Activated naive CD8-positive, alpha-beta T cell treated with anti-CD3 and anti-CD28 coated beads, Interleukin-2, amount 50 U/mL, for 24 hours (primary cell): ENCODE data around the gene RFX4.
A peak's percentile ranks its signal among the peaks of the same experiment; 100 is the strongest.
"Not testable (repeated sequence)": the region's sequence is repeated elsewhere in the genome, so short reads cannot be mapped to it uniquely, and the experiment has no call there.

ENCODE experiments used
- ATAC-seq: fragments of 150-1000 bp; cut with Tn5 transposase; one replicate; pipeline ENCODE4 v1.10.0; 2021
- DNase-seq: peaks from one replicate; pipeline ENCODE4 v3.0.0; 2021
- H3K27ac Mint-ChIP-seq: one replicate; pipeline ENCODE4 v1.8.0; 2021; ENCODE audit warnings: mild to moderate bottlenecking, mixed read lengths
- H3K27me3 Mint-ChIP-seq: one replicate; pipeline ENCODE4 v1.8.0; 2021; ENCODE audit warnings: mixed read lengths
- H3K36me3 Mint-ChIP-seq: one replicate; pipeline ENCODE4 v1.8.0; 2021; ENCODE audit warnings: low read depth, mixed read lengths
- H3K4me1 Mint-ChIP-seq: one replicate; pipeline ENCODE4 v1.8.0; 2021; ENCODE audit warnings: mixed read lengths
- H3K4me3 Mint-ChIP-seq: one replicate; pipeline ENCODE4 v1.8.0; 2021; ENCODE audit warnings: mild to moderate bottlenecking, moderate library complexity, mixed read lengths
- H3K9me3 Mint-ChIP-seq: one replicate; pipeline ENCODE4 v1.8.0; 2021; ENCODE audit warnings: mixed read lengths

The RFX4 gene

DNA sequence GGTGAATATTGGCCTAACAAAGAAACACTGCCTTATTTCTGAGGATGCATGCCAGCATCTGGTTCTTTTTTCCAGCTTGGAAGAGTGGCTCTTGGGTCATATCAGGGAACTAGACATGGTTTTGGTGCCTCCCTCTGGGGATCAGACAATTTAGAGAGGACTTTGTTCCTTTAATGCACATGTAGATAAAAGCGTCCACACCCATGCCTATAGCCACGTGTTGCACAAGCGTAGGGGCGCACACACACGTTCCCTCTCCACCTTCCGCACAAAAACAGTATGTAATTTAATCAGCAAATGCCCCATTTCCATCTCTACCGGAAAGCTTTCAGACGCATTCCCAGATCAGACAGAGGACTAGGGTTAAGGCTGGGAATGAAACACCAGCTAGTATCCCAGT, 130.0 kb downstream of the RFX4 start:
- ATAC-seq (no peak), DNase-seq (no peak)
- Mint-ChIP-seq H3K4me1 (no peaks in the 10 kb centered on the region), H3K4me3 (no peak overlapping the region), H3K9me3 (no peaks in the 10 kb centered on the region), H3K27ac (no peak overlapping the region), H3K36me3 (no peaks in the 10 kb centered on the region), H3K27me3 (peaks cover 4% of the 10 kb centered on the region)

DNA sequence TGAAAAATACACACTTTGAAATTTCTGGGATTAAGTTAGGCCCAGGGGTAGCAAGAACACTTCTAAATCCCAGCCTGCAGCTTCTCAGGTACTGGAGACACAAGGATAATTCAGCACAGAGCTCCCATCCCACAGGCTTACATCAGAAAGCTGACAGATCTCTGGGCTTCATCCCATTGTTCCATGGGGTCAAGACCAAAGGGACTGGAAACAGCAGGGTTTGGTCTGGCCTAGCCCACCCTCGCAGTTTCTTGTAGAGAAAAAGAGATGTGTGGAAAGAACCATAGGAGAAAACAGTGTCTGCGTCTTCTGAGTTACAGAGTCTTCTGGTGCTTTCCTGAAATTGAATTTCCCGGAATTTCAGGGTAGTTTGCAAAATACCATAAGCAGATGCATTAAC, 132.1 kb downstream of the RFX4 start:
- Mint-ChIP-seq H3K27me3 (peaks cover 4% of the 10 kb centered on the region), H3K36me3 (no peaks in the 10 kb centered on the region), H3K27ac (no peak overlapping the region), H3K4me3 (no peak overlapping the region), H3K9me3 (no peaks in the 10 kb centered on the region), H3K4me1 (no peaks in the 10 kb centered on the region)
- DNase-seq (no peak), ATAC-seq (no peak)

DNA sequence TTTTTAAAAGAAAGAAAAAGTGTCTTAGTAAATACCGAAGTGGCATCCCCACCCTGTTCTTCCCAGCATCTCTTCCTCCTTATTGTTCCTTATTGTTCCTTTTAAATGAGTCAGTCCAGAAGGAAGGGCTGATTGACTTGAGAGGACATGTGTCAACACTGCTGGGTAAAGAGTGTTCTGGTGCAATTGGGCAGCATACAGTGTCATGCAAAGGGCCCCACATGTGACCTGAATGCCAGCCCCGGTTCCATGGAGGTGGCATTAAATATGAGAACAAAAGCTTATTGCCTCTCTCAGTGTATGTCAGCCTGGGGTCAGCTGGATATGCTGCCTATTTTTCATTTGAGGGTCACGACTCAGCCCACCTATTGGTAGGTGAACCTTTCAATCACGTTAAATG, 132.8 kb downstream of the RFX4 start:
- Mint-ChIP-seq H3K4me3 (no peak overlapping the region), H3K9me3 (no peaks in the 10 kb centered on the region), H3K36me3 (no peaks in the 10 kb centered on the region), H3K4me1 (no peaks in the 10 kb centered on the region), H3K27ac (no peak overlapping the region), H3K27me3 (peaks cover 2% of the 10 kb centered on the region)
- no peak for DNase-seq
- ATAC-seq, result no peak

DNA sequence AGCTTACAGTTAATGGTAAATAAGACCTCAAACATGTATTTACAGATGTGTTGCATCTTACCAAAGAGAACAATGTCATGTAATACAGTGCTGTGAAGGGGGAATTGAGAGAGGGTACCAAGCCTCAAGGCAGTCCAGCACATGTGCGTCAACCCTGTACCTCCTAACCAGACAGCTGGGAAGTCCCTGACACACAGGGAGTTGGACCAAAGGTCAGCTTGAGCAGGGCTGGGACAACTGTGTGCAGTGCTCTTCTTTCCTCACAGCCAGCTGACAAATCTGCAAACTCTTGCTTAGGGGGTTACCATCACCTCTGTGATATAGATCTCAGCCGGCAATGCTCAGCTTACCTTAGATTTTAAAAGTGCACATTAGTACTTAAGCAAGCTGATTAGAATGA, 134.9 kb downstream of the RFX4 start:
- no peak for ATAC-seq
- H3K4me1 Mint-ChIP-seq, result no peaks in the 10 kb centered on the region
- DNase-seq, result no peak
- H3K36me3 Mint-ChIP-seq, result no peaks in the 10 kb centered on the region
- H3K9me3 Mint-ChIP-seq, result no peaks in the 10 kb centered on the region
- H3K27me3 Mint-ChIP-seq, result no peaks in the 10 kb centered on the region
- H3K27ac Mint-ChIP-seq, result no peak overlapping the region
- H3K4me3 Mint-ChIP-seq, result no peak overlapping the region

DNA sequence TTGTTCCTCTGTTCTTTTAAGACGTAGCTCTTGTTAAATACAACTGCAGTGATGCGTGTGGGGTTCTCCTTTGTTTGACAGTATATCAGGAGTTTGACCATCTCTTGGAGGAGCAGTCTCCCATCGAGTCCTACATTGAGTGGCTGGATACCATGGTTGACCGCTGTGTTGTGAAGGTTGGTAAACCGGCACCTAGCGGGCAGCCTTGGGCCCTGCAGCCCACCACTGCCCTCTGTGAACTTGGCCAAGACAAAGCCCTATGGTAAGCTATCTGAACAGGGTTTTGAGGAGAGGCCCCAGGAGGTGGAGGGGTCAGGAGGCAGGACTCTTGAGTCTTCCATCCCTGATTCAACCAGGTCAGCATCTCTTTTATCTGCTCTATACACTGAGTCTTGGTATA, 137.1 kb downstream of the RFX4 start:
- H3K4me3 Mint-ChIP-seq, result no peak overlapping the region

DNA sequence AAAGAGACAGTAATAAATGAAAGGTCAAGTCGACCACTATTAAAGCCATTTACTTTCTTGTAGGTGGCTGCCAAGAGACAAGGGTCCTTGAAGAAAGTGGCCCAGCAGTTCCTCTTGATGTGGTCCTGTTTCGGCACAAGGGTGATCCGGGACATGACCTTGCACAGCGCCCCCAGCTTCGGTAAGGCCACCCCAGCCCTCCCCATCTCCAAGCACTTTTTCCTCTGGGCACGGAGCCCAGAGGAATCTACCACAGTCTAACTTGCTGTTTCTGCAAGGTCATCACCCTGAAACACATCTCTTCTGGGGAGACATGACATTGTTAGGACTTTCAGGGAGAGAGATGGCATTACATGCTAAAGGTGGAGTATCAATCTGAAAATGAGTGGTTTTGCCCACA, 137.9 kb downstream of the RFX4 start:
- H3K27ac Mint-ChIP-seq, result no peak overlapping the region
- peaks cover 3% of the 10 kb centered on the region for H3K27me3 Mint-ChIP-seq
- ATAC-seq (no peak), DNase-seq (no peak)
- H3K4me1 Mint-ChIP-seq, result peaks cover 2% of the 10 kb centered on the region
- H3K9me3 Mint-ChIP-seq, result no peaks in the 10 kb centered on the region
- H3K36me3 Mint-ChIP-seq, result peaks cover 1% of the 10 kb centered on the region
- H3K4me3 Mint-ChIP-seq, result no peak overlapping the region

More for the DNA sequence above, 137.1 kb downstream of the RFX4 start:
- Mint-ChIP-seq H3K27ac (no peak overlapping the region), H3K4me1 (no peaks in the 10 kb centered on the region), H3K36me3 (no peaks in the 10 kb centered on the region), H3K9me3 (no peaks in the 10 kb centered on the region), H3K27me3 (no peaks in the 10 kb centered on the region)
- ATAC-seq, result no peak
- no peak for DNase-seq

DNA sequence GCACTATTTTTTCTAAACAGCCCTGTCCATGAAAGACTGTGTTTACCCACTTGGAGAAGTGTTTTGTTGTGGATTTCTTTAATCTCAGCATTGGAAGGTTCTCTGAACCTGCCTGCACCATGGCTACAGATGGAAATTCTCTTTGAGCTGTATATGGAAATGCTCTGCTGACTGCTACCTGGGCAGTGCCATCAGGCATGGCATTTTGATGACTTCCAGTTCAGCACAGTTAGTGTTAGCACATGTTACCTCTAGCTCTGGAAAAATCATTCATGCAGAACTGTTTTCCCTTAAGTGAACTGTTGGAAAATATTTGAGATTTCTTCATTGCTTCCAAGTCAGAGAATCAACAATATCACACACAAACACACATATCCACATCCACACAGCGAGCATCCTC, 139.1 kb downstream of the RFX4 start:
- no peak overlapping the region for H3K4me3 Mint-ChIP-seq
- H3K36me3 Mint-ChIP-seq, result peaks cover 1% of the 10 kb centered on the region
- DNase-seq (no peak), ATAC-seq (no peak)
- no peaks in the 10 kb centered on the region for H3K9me3 Mint-ChIP-seq
- H3K27me3 Mint-ChIP-seq, result peaks cover 3% of the 10 kb centered on the region
- no peak overlapping the region for H3K27ac Mint-ChIP-seq
- peaks cover 8% of the 10 kb centered on the region for H3K4me1 Mint-ChIP-seq

DNA sequence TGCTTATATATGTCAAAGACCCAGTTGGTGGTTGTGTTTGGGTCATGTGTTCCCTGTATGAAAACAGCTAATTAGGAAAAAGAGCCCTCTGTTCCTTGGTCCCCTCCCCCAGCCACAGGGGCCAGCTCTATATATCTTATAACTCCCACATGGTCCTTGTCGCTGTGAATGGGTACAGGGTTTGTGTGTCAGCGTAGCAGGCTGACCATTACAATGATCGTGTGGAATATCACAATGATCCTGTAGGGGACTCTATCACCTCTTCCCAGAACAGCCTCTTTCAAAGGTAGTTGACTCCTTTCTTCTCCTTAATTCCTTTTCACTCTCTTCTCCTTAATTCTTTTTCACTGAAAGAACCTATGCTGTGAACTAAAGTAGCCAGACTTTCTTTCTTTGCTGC, 140.0 kb downstream of the RFX4 start:
- Mint-ChIP-seq H3K9me3 (no peaks in the 10 kb centered on the region), H3K27me3 (peaks cover 3% of the 10 kb centered on the region), H3K4me3 (no peak overlapping the region), H3K36me3 (peaks cover 1% of the 10 kb centered on the region), H3K27ac (peak overlapping the region; percentile 16), H3K4me1 (peaks cover 11% of the 10 kb centered on the region)
- no peak for ATAC-seq
- DNase-seq, result no peak

DNA sequence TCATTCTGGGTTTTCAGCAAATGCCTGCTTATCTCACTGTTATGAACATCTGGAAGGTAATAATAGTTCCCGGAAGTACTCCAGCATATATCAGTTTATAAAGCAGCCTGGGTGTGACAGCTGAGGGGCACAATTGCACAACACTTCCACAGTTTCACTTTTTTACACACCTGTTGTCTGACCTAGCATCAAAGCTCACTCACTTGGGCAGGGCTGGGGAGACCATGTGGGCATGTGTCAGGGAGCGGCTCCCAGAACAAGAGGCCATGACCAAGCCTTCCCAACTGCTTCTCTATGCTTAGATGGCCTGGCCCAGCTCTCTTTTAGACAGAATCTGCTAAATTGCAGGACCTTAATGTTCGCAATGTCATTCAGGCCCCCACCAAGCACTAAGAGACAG, 140.6 kb downstream of the RFX4 start:
- Mint-ChIP-seq H3K4me1 (peaks cover 11% of the 10 kb centered on the region), H3K9me3 (no peaks in the 10 kb centered on the region), H3K4me3 (no peak overlapping the region), H3K27ac (no peak overlapping the region), H3K36me3 (peaks cover 1% of the 10 kb centered on the region), H3K27me3 (peaks cover 3% of the 10 kb centered on the region)
- no peak for DNase-seq
- no peak for ATAC-seq

DNA sequence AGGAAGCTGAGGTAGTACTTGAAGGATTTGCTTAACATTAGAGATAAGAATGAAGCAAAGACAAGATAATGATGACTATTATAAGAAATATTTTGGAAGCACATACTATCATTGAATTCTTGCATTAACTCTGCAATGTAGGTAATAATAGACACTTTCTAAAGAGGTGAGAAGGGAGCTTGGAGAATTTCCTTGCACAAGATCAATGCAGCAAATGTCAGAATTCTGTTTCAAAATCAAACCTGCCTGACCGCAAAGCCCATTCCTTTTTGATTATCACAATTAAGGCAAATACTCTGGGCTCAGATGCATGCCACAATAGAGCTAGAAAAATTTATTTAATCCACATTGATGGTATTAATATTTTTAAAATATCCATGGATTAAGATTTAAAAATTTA, 141.3 kb downstream of the RFX4 start:
- peaks cover 11% of the 10 kb centered on the region for H3K4me1 Mint-ChIP-seq

DNA sequence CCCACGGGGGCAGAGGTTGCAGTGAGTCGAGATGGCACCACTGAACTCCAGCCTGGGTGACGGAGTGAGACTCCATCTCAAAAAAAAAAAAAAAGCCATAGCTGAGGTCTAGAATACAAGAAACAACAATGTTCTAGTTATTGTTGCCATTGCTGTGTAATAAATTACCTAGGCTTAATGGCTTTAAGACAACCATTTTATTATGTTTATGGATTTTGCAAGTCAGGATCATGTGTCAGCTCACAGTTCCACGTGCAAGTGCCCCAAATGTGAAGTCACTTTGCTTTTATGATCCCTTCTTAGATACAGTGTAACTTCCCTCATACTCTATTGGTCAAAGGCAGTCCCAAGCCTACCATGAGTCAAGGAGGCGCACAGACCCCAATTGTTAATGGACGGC, 142.1 kb downstream of the RFX4 start:
- DNase-seq, result no peak
- Mint-ChIP-seq H3K4me1 (peaks cover 11% of the 10 kb centered on the region), H3K27me3 (peaks cover 3% of the 10 kb centered on the region), H3K9me3 (no peaks in the 10 kb centered on the region), H3K27ac (no peak overlapping the region), H3K4me3 (no peak overlapping the region), H3K36me3 (peaks cover 1% of the 10 kb centered on the region)
- ATAC-seq, result no peak

More for the DNA sequence above, 141.3 kb downstream of the RFX4 start:
- Mint-ChIP-seq H3K27ac (no peak overlapping the region), H3K4me3 (no peak overlapping the region), H3K36me3 (peaks cover 1% of the 10 kb centered on the region), H3K9me3 (no peaks in the 10 kb centered on the region), H3K27me3 (peaks cover 3% of the 10 kb centered on the region)
- ATAC-seq (no peak), DNase-seq (no peak)

DNA sequence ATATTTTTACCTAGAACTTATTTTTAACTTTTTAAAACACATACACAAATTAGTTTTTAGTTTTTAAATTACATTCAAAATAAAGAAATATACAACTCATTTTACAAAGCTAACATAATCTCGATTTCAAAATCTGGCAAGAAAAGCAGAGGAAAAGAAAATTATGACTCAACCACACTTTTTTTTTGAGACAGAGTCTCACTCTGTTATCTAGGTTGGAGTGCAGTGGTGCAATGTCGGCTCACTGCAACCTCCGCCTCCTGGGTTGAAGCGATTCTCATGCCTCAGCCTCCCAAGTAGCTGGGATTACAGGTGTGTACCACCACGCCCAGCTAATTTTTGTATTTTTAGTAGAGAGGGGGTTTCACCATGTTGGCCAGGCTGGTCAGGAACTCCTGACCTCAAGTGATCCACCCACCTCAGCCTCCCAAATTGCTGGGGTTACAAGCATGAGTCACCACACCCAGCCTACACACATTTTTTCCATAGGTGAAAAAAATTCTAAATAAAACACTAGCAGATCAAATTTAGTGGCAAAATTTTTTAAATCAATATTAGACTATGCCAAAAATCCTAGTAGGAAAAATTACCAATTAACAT, 143.9 kb downstream of the RFX4 start:
- not testable (repeated sequence) for H3K27ac Mint-ChIP-seq, H3K27me3 Mint-ChIP-seq, H3K4me3 Mint-ChIP-seq, H3K9me3 Mint-ChIP-seq, ATAC-seq, H3K36me3 Mint-ChIP-seq
- DNase-seq, result peak; percentile 25
- peaks cover 11% of the 10 kb centered on the region for H3K4me1 Mint-ChIP-seq

DNA sequence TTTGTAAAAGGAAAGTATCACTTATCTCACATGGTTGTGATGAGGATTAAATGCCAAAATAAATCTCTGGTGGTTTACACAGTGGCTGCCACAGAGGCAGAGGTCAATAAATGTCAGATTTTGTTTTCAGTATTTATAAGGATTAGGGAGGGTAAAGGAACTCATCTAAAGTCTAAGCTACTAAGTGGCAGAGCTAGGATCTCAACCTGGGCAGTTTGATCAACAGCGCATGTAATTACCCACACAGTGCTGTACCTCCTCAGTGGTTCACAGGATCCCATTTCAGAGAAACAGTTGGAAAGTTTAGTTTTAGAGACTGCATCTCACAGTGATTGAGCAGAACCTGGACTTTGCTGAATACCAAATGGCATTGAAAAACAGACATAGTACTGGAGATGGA, 146.8 kb downstream of the RFX4 start:
- peaks cover 1% of the 10 kb centered on the region for H3K36me3 Mint-ChIP-seq
- peaks cover 11% of the 10 kb centered on the region for H3K4me1 Mint-ChIP-seq
- DNase-seq (no peak), ATAC-seq (no peak)
- no peak overlapping the region for H3K4me3 Mint-ChIP-seq
- no peaks in the 10 kb centered on the region for H3K9me3 Mint-ChIP-seq
- H3K27ac Mint-ChIP-seq, result no peak overlapping the region
- H3K27me3 Mint-ChIP-seq, result peaks cover 3% of the 10 kb centered on the region

DNA sequence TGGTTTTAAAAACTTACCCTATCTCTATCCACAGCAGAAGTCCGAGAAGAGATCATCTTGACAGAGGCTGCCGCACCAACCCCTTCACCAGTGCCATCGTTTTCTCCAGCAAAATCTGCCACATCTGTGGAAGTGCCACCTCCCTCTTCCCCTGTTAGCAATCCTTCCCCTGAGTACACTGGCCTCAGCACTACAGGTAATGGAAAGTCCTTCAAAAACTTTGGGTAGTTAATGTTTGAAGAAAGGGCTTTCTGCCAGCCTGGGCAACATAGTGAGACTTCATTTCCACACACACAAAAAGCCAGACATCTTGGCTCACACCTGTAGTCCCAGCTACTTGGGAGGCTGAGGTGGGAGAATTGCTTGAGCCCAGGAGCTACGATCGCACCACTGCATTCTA, 150.1 kb downstream of the RFX4 start:
- H3K4me3 Mint-ChIP-seq, result no peak overlapping the region
- H3K9me3 Mint-ChIP-seq, result no peaks in the 10 kb centered on the region
- H3K27me3 Mint-ChIP-seq, result peaks cover 2% of the 10 kb centered on the region
- no peaks in the 10 kb centered on the region for H3K4me1 Mint-ChIP-seq
- DNase-seq, result no peak
- ATAC-seq, result no peak
- no peak overlapping the region for H3K27ac Mint-ChIP-seq
- H3K36me3 Mint-ChIP-seq, result no peaks in the 10 kb centered on the region

DNA sequence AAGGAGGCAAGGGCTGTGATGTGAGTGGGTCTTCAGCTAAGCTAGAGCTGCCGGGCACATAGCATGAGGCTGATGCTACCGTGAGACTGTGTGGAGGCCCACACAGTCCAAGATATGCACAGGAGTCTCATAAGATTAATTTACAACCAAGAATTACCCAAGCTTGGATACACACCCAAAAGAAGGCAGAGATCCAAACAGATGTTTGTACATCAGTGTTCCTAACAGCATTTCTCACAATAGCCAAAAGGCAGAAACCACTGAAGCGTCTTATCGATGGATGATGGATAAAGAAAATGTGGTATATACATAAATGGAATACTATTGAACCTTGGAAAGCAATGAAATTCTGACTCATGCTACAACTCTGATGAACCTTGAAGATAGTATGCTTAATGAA, 150.9 kb downstream of the RFX4 start:
- Mint-ChIP-seq H3K36me3 (no peaks in the 10 kb centered on the region), H3K9me3 (no peaks in the 10 kb centered on the region), H3K27ac (no peak overlapping the region), H3K27me3 (peaks cover 2% of the 10 kb centered on the region), H3K4me3 (no peak overlapping the region), H3K4me1 (no peaks in the 10 kb centered on the region)
- DNase-seq (no peak), ATAC-seq (no peak)
